BJ (cell line): Measurements from ENCODE around the gene HMGA1. TPM values are rescaled to one million over a fixed set of nuclear protein-coding genes. Genes with fewer than 3 reads are reported as not detected.
A peak's percentile ranks its signal among the peaks of the same experiment; 100 is the strongest.

Source experiments
- CTCF ChIA-PET: fragments of 350-600 bp; formaldehyde crosslinking; extraction: SDS; loops from one replicate; lab custom pipeline; 2021; ENCODE audit warnings: antibody characterized with exemption, inconsistent platforms; lab: Yijun Ruan, JAX
- POLR2A ChIA-PET: fragments of 300-600 bp; sonication (Branson Sonifier 250); formaldehyde crosslinking; extraction: SDS; loops from one replicate; lab custom pipeline; 2021; ENCODE audit warnings: antibody characterized with exemption; lab: Charles Lee
- DNase-seq: peaks from one replicate; pipeline ENCODE4 v3.0.0-alpha.2; 2011; ENCODE audit warnings: low read depth
- H3K27me3 ChIP-seq: 2 replicates; pipeline ENCODE4 v1.6.0; 2011; ENCODE audit warnings: low read length; ENCODE audit not compliant: control insufficient read depth, insufficient read depth
- H3K36me3 ChIP-seq: 2 replicates; pipeline ENCODE4 v1.5.1; 2011; ENCODE audit warnings: low read length; ENCODE audit not compliant: control insufficient read depth, insufficient read depth
- H3K4me3 ChIP-seq: 2 replicates; pipeline ENCODE4 v1.5.1; 2011; ENCODE audit warnings: low read depth, mild to moderate bottlenecking, control low read depth, low read length
- polyA plus RNA-seq: library from polyadenylated mRNA; depleted of rRNA; stranded (reverse); fragments of >200 nt; gene quantifications from 2 replicates; pipeline ENCODE4 v1.2.3, GENCODE V29; 2011
- TF ChIP-seq, protein P1 (sequence below): IDR thresholded peaks from 2 replicates; pipeline ENCODE4 v1.5.1; 2011; ENCODE audit warnings: low read depth, mild to moderate bottlenecking, control low read depth, inconsistent platforms, low read length, moderate library complexity; ENCODE audit not compliant: insufficient read depth

Gene HMGA1
- polyA plus RNA-seq, 1 experiment: 168 TPM

DNA sequence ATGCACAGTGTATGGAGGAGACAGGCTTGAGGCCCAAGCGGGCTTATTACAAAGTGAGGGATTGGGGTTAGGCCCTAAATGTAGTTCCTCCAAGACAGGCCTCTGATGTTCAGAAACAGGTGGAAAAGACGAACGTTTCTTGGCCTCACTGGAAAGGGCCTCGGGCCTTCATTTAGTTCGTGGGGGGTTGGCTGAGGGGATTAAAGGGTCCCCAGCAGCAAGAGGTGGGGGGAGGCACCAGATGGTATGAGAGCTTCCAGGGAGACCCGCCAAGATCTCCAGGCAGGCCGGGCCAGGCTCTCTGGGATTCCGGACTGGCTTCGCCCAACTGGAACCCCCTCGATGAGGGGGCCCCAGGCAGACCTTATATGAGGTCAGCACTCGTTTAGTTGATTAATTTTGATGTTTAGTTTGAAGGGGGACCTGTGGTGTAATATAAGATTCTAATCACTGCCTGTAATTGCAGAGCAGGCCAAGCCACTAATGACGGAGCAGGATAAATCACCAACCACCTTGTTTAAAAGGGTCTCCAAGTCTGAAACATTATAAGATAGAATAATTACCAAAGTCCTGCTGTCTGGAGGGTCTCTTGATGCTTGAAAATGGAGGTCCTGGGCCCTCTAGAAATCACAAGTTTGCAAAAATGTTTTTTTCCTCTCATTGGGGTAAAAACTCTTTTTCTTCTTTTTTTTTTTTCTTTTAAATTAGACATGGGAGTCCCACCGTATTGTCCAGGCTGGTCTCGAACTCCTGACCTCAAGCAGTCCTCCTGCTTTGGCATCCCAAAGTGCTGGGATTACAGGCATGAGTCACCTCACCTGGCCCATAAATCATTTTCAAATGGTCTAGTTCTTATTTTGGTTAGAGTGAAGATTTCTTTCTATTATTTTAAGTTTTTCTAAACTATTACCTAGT is 2.2 kb downstream of the HMGA1 start:
- H3K4me3 ChIP-seq: peak overlapping the region; percentile 80
- CTCF ChIA-PET: no interaction called here
- H3K27me3 ChIP-seq: no peaks in the 10 kb centered on the region
- DNase-seq: no peak
- H3K36me3 ChIP-seq: peaks cover 5% of the 10 kb centered on the region
- POLR2A ChIA-PET: no interaction called here
- TF ChIP-seq, protein P1, sequence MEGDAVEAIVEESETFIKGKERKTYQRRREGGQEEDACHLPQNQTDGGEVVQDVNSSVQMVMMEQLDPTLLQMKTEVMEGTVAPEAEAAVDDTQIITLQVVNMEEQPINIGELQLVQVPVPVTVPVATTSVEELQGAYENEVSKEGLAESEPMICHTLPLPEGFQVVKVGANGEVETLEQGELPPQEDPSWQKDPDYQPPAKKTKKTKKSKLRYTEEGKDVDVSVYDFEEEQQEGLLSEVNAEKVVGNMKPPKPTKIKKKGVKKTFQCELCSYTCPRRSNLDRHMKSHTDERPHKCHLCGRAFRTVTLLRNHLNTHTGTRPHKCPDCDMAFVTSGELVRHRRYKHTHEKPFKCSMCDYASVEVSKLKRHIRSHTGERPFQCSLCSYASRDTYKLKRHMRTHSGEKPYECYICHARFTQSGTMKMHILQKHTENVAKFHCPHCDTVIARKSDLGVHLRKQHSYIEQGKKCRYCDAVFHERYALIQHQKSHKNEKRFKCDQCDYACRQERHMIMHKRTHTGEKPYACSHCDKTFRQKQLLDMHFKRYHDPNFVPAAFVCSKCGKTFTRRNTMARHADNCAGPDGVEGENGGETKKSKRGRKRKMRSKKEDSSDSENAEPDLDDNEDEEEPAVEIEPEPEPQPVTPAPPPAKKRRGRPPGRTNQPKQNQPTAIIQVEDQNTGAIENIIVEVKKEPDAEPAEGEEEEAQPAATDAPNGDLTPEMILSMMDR: no peak

DNA sequence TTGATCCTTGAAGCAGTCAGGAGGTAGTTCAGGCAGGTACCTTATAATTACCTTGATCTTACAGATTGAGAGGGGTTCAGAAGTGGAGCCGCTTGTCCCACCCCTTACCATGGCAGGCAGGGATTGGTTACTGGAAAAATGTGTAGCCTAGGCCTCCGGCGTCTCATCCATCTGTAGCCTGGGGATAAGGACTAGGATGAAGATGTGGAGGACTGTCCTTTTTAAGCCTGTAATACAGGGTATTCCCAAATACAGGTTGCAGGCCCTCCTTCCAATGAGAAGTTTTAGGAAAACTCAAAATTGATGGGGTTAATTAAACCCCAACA is 2.8 kb downstream of the HMGA1 start:
- Histone ChIP-seq H3K4me3 (no peak overlapping the region), H3K36me3 (peaks cover 5% of the 10 kb centered on the region), H3K27me3 (no peaks in the 10 kb centered on the region)
- ChIA-PET CTCF (interaction anchor here (1.2 kb wide), 1 partner anchor 9 kb away, joined by 5 read pairs; the partner anchor contains the start of gene SMIM29), POLR2A (no interaction called here)
- no peak for DNase-seq
- TF ChIP-seq, protein P1: no peak

DNA sequence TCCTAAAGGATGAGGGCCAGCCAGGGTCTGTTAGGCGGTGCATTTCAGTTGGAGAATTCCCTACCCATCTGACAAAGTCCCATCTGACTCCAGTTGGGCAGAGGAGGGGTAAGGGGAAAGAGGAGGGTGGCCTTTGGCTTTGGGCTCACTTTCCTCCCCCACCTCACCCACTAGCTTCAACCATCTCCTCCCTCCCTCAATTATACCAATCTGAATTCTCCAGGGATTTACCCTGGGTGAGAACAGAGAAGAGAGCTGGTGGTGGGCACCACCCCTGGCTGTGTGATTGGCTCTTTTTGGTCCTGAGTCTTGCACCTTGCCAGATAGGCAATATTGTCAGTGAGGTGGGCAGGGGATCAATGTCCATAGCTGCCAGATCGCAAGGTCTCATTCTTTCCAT is 3.2 kb downstream of the HMGA1 start:
- Histone ChIP-seq H3K36me3 (peaks cover 5% of the 10 kb centered on the region), H3K4me3 (no peak overlapping the region), H3K27me3 (no peaks in the 10 kb centered on the region)
- ChIA-PET CTCF (interaction anchor here (0.5 to 1.2 kb wide), 2 partner anchors 9 to 602 kb away, joined by 3 to 5 read pairs; partner anchors contain the start of gene SMIM29), POLR2A (no interaction called here)
- TF ChIP-seq, protein P1: no peak
- no peak for DNase-seq

DNA sequence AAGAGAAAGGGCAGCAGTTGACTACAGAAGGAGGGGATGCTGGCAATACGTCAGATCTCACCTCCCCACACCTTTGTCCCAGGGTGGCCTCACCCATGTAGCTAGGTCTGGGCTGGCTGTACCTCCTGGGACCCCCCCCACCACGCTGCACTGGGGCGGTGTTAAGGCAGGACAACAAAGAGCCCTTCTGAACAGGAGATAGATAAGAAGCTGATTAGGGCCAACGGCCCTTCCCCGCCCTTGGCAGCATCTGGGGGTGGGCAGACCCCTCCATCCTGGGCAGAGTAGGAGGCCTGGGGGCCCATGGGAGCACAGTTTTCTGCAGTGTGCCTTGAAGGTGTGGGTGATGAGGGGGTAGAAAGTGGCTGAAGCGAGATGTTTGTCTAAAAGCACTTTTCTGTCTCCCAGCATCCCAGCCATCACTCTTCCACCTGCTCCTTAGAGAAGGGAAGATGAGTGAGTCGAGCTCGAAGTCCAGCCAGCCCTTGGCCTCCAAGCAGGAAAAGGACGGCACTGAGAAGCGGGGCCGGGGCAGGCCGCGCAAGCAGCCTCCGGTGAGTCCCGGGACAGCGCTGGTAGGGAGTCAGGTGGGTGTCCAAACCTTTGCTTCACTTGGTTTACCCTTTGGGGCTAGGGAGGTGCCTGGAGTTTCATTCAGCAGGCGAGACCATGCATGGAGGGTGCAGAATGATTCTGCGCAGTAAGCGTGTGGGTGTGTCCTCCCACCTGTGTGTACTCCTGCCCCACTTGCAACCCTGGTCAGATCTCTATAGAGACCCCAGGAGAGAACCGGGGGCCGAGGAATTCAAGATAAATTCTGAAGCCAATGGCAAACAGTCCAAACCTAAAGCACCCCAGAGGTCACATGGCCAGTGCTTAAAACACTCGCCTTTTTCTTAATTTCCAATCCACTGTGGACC is 3.9 kb downstream of the HMGA1 start:
- no peak for DNase-seq
- ChIA-PET POLR2A (no interaction called here), CTCF (interaction anchor here (0.5 to 1.2 kb wide), 2 partner anchors 8 to 601 kb away, joined by 3 to 5 read pairs; partner anchors contain the start of gene SMIM29)
- peaks cover 5% of the 10 kb centered on the region for H3K36me3 ChIP-seq
- H3K4me3 ChIP-seq: no peak overlapping the region
- TF ChIP-seq, protein P1: no peak
- no peaks in the 10 kb centered on the region for H3K27me3 ChIP-seq
